GM21576 (cell line): ENCODE measurements around the gene L3MBTL2.

Source experiments
- ATAC-seq: cut with Tn5 transposase; IDR thresholded peaks from one replicate; pipeline ENCODE4 v1.9.1; 2021; ENCODE audit warnings: mild to moderate bottlenecking, moderate library complexity; ENCODE audit not compliant: unreplicated experiment

Gene L3MBTL2

GRCh38 chr22:41264408-41264941 is 59.4 kb downstream of the L3MBTL2 start:
- ATAC-seq = no peak

DNA sequence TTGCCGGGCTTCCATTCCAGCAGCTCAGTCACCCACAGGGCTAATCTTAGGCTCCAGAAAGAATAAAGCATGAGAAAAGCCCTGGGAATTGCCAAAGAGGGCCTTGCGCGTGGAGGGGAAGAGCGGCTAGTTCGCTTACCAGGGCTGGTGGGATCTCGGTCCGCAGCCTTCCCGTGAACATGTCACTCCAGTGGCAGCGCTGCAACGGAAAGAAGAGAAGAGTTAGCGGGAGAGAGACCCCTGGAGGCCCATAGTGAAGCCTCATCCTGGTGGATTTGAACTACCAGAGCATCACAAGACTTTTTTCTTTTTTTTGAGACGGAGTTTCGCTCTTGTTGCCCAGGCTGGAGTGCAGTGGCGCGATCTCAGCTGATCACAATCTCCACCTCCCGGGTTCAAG is 62.8 kb downstream of the L3MBTL2 start:
- ATAC-seq = no peak

DNA sequence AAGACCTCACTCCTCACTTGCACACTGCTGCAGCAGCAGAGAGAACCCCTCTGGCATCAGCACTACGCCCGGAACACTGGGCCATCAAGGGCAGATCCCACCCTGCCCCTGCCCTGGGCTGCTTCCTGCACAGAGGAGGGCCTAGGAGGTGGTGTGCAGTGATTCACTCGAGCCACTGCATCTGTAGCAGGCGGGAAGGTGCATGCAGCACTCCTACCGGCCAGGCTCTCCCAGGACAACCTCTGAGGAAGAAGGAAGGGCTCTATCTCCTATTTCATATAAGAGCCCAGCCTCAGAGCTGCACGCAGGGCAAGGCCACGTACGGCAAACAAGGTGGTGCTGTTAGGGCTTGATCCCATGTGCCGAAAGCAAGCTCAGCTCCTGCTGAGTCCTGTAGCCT is 66.7 kb downstream of the L3MBTL2 start:
- ATAC-seq = no peak

DNA sequence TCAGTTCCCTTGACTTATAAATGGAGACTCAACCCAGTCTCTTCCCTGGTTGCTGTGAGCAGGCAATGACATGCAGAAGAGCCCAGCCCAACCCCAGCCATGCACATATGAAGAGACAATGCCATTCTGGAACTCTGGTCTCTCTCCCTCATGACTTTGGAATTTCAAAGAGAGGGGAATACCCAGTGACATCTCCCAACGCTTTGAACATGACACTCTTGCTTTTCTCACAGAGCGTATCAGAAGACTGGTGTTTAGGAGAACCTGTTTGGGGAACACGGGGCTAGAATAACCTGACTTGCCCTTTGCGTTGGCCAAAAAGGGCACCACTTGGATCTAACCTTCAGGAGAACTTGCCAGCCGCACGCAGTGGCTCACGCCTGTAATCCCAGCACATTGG is 68.0 kb downstream of the L3MBTL2 start:
- ATAC-seq = no peak

- ATAC-seq = no peak
These were observed 69.7 kb downstream of the L3MBTL2 start for GRCh38 chr22:41274856-41275255.

GRCh38 chr22:41280065-41280464 is 75.0 kb downstream of the L3MBTL2 start:
- no peak for ATAC-seq

- no peak for ATAC-seq
These were observed 75.7 kb downstream of the L3MBTL2 start for GRCh38 chr22:41280854-41281253.
